Stimulated activated CD8-positive, alpha-beta memory T cell treated with anti-CD3 and anti-CD28 coated beads, Interleukin-4, amount 100 ng/mL, for 24 hours (primary cell): ENCODE results near the gene ABCG8.
"Not testable (repeated sequence)": the region's sequence is repeated elsewhere in the genome, so short reads cannot be mapped to it uniquely, and the experiment has no call there.

Source experiments
- DNase-seq: peaks from one replicate; pipeline ENCODE4 v3.0.0-alpha.2; 2020; ENCODE audit warnings: low read depth

Gene ABCG8

GRCh38 chr2:43872151-43872550, 33.4 kb downstream of the ABCG8 start:
- DNase-seq, result no peak

GRCh38 chr2:43874776-43875451, 36.1 kb downstream of the ABCG8 start:
- DNase-seq, result no peak

GRCh38 chr2:43877782-43878464, 39.2 kb downstream of the ABCG8 start:
- DNase-seq, result peak; percentile 45

- DNase-seq, result no peak
Measured at GRCh38 chr2:43879261-43879660, 40.5 kb downstream of the ABCG8 start.

- no peak for DNase-seq
Measured at GRCh38 chr2:43880471-43880870, 41.7 kb downstream of the ABCG8 start.

GRCh38 chr2:43880952-43881351, 42.2 kb downstream of the ABCG8 start:
- DNase-seq, result no peak

- no peak for DNase-seq
Measured at GRCh38 chr2:43882312-43882711, 43.5 kb downstream of the ABCG8 start.

- DNase-seq, result no peak
Measured at GRCh38 chr2:43884689-43885088, 45.9 kb downstream of the ABCG8 start.

- DNase-seq, result no peak
Measured at GRCh38 chr2:43885132-43885632, 46.4 kb downstream of the ABCG8 start.

- no peak for DNase-seq
Measured at GRCh38 chr2:43887176-43887575, 48.4 kb downstream of the ABCG8 start.

- DNase-seq, result no peak
Measured at GRCh38 chr2:43889416-43889815, 50.6 kb downstream of the ABCG8 start.

- DNase-seq, result no peak
Measured at GRCh38 chr2:43890855-43891254, 52.1 kb downstream of the ABCG8 start.

- no peak for DNase-seq
Measured at GRCh38 chr2:43894743-43895142, 56.0 kb downstream of the ABCG8 start.

GRCh38 chr2:43896906-43897305, 58.1 kb downstream of the ABCG8 start:
- no peak for DNase-seq

- DNase-seq, result no peak
Measured at GRCh38 chr2:43897492-43897891, 58.7 kb downstream of the ABCG8 start.

GRCh38 chr2:43898134-43898837, 59.5 kb downstream of the ABCG8 start:
- no peak for DNase-seq

- DNase-seq, result no peak
Measured at GRCh38 chr2:43898838-43899346, 60.1 kb downstream of the ABCG8 start.

- no peak for DNase-seq
Measured at GRCh38 chr2:43899589-43899988, 60.8 kb downstream of the ABCG8 start.

- no peak for DNase-seq
Measured at GRCh38 chr2:43905371-43905803, 66.6 kb downstream of the ABCG8 start.

- no peak for DNase-seq
Measured at GRCh38 chr2:43905871-43906270, 67.1 kb downstream of the ABCG8 start.

GRCh38 chr2:43906448-43907109, 67.8 kb downstream of the ABCG8 start:
- DNase-seq, result no peak

GRCh38 chr2:43911136-43911790, 72.5 kb downstream of the ABCG8 start:
- not testable (repeated sequence) for DNase-seq
